ENCODE data around the gene SCN2B.

- TF ChIP-seq POLR2A (IDR thresholded peaks at IDR 0.05), result no peak
- TF ChIP-seq CTCF (IDR thresholded peaks at IDR 0.05), result no peak
- TF ChIP-seq POLR2AphosphoS5 (IDR thresholded peaks at IDR 0.05), result no peak
- no peak for TF ChIP-seq EP300 (IDR thresholded peaks at IDR 0.05)
Measured at GRCh38 chr11:118170231-118170630, 6.2 kb downstream of the SCN2B start.
